PC-3 (cell line): Measurements from ENCODE around the gene GPR119. TPM values are rescaled to one million over a fixed set of nuclear protein-coding genes. Genes with fewer than 3 reads are reported as not detected.
"Not testable (repeated sequence)": the region's sequence is repeated elsewhere in the genome, so short reads cannot be mapped to it uniquely, and the experiment has no call there.

Experiments used
- ATAC-seq: fragments of 200-7000 bp; cut with Tn5 transposase; 2 replicates; pipeline ENCODE4 v1.9.1; 2020; ENCODE audit warnings: mild to moderate bottlenecking, moderate library complexity
- BruUV-seq: library from RNA; stranded (reverse); fragments of 400-500 nt; replicated peaks from 2 replicates; lab custom pipeline; 2021; lab: Mats Ljungman, UMichigan
- CTCF ChIA-PET: fragments of 300-600 bp; sonication (Branson Sonifier 250); formaldehyde crosslinking; loops from one replicate; lab custom pipeline; 2022; ENCODE audit warnings: antibody characterized with exemption; lab: Charles Lee
- POLR2A ChIA-PET: fragments of 300-600 bp; sonication (Branson Sonifier 250); formaldehyde crosslinking; loops from one replicate; lab custom pipeline; 2022; ENCODE audit warnings: antibody characterized with exemption; ENCODE audit not compliant: unreplicated experiment; lab: Charles Lee
- DNase-seq: peaks from one replicate; pipeline ENCODE4 v3.0.0-alpha.2; 2015
- H2AFZ ChIP-seq: fragments of 300-600 bp; sonication (generic); 2 replicates; pipeline ENCODE4 v1.6.0; 2016; ENCODE audit warnings: antibody characterized with exemption, low read length
- H3F3A ChIP-seq: fragments of 300-600 bp; sonication (generic); one replicate; pipeline ENCODE4 v1.6.0; 2017; ENCODE audit warnings: antibody characterized with exemption, low read length, control low read depth, mild to moderate bottlenecking; ENCODE audit not compliant: unreplicated experiment
- H3K27ac ChIP-seq: fragments of 300-600 bp; sonication (generic); 2 replicates; pipeline ENCODE4 v1.5.1; 2016; ENCODE audit warnings: mild to moderate bottlenecking, low read length
- H3K27me3 ChIP-seq: fragments of 300-600 bp; sonication (generic); 2 replicates; pipeline ENCODE4 v1.6.1; 2016; ENCODE audit warnings: low read length, mixed read lengths
- H3K36me3 ChIP-seq: fragments of 300-600 bp; sonication (generic); 2 replicates; pipeline ENCODE4 v1.6.1; 2016; ENCODE audit warnings: low read depth, mixed run types, low read length, mixed read lengths
- H3K4me1 ChIP-seq: fragments of 300-600 bp; sonication (generic); 2 replicates; pipeline ENCODE4 v1.5.1; 2016; ENCODE audit warnings: low read length; ENCODE audit not compliant: insufficient read depth
- H3K4me2 ChIP-seq: fragments of 300-600 bp; sonication (generic); 2 replicates; pipeline ENCODE4 v1.6.0; 2016; ENCODE audit warnings: low read length
- H3K4me3 ChIP-seq: fragments of 300-600 bp; sonication (generic); 2 replicates; pipeline ENCODE4 v1.5.1; 2016; ENCODE audit warnings: mild to moderate bottlenecking, low read length, mixed read lengths
- H3K79me2 ChIP-seq: fragments of 300-600 bp; sonication (generic); 2 replicates; pipeline ENCODE4 v1.6.1; 2017; ENCODE audit warnings: low read length, mixed read lengths
- H3K9ac ChIP-seq: fragments of 300-600 bp; sonication (generic); 2 replicates; pipeline ENCODE4 v1.6.0; 2016; ENCODE audit warnings: mild to moderate bottlenecking, low read length
- H3K9me2 ChIP-seq: fragments of 300-600 bp; sonication (generic); replicated peaks from 2 replicates; pipeline ENCODE4 v1.6.1; 2016; ENCODE audit warnings: mixed run types, low read length, mixed read lengths
- H3K9me3 ChIP-seq: fragments of 300-600 bp; sonication (generic); 2 replicates; pipeline ENCODE4 v1.6.1; 2016; ENCODE audit warnings: low read length, mixed read lengths
- H4K20me1 ChIP-seq: fragments of 300-600 bp; sonication (generic); 2 replicates; pipeline ENCODE4 v1.6.1; 2016; ENCODE audit warnings: low read length, mixed read lengths
- CTCF ChIP-seq: fragments of 300-600 bp; sonication (generic); conservative IDR thresholded peaks from 2 replicates; pipeline ENCODE4 v1.5.1; 2017; ENCODE audit warnings: antibody characterized with exemption, low read depth, mild to moderate bottlenecking, low read length
- EZH2 ChIP-seq: fragments of 300-600 bp; sonication (generic); IDR thresholded peaks from one replicate; pipeline ENCODE4 v1.6.1; 2017; ENCODE audit warnings: antibody characterized with exemption, mild to moderate bottlenecking, low read length; ENCODE audit not compliant: unreplicated experiment
- EZH2phosphoT487 ChIP-seq: fragments of 300-600 bp; sonication (generic); IDR thresholded peaks from 2 replicates; pipeline ENCODE4 v1.6.1; 2018; ENCODE audit warnings: mild to moderate bottlenecking, antibody characterized with exemption, low read length, borderline replicate concordance
- intact Hi-C: fragments of 100-400 bp; cut with micrococcal nuclease; formaldehyde crosslinking; loops from 2 replicates; pipeline ENCODE4 v1.9.0; 2023
- total RNA-seq: library from RNA; depleted of rRNA; stranded (reverse); fragments of >200 nt; gene quantifications from 2 replicates; pipeline ENCODE4 v1.2.3, GENCODE V29; 2014

Gene GPR119
- total RNA-seq, 1 experiment from 2014 or later = not detected

GRCh38 chrX:130376077-130376476 lies 9.4 kb downstream of the GPR119 start:
- H3K4me1 ChIP-seq = no peaks in the 10 kb centered on the region
- no TSS peak for BruUV-seq
- intact Hi-C loops = no loop called here

GRCh38 chrX:130352050-130352449 lies 33.4 kb downstream of the GPR119 start:
- BruUV-seq, H3K9me2 ChIP-seq, H4K20me1 ChIP-seq, H3K27ac ChIP-seq, H3K79me2 ChIP-seq, H3K9ac ChIP-seq, H3K4me1 ChIP-seq, intact Hi-C loops, H2AFZ ChIP-seq, H3K27me3 ChIP-seq, ATAC-seq, DNase-seq, H3F3A ChIP-seq, POLR2A ChIA-PET, H3K4me2 ChIP-seq, H3K9me3 ChIP-seq, H3K36me3 ChIP-seq, CTCF ChIA-PET, H3K4me3 ChIP-seq: not testable (repeated sequence)

More at GRCh38 chrX:130376077-130376476, 9.4 kb downstream of the GPR119 start:
- no peaks in the 10 kb centered on the region for H3K9me3 ChIP-seq
- no peak overlapping the region for H3K4me2 ChIP-seq
- H2AFZ ChIP-seq = no peak overlapping the region
- no peak overlapping the region for H3K27ac ChIP-seq
- no peaks in the 10 kb centered on the region for H4K20me1 ChIP-seq
- no peak for DNase-seq
- H3K79me2 ChIP-seq = no peaks in the 10 kb centered on the region
- H3F3A ChIP-seq = no peaks in the 10 kb centered on the region
- H3K9ac ChIP-seq = no peak overlapping the region
- no peaks in the 10 kb centered on the region for H3K9me2 ChIP-seq
- no peak for ATAC-seq
- ChIA-PET POLR2A (no interaction called here), CTCF (no interaction called here)
- H3K36me3 ChIP-seq = no peaks in the 10 kb centered on the region
- H3K4me3 ChIP-seq = no peak overlapping the region
- TF ChIP-seq EZH2 (no peak), EZH2phosphoT487 (no peak), CTCF (no peak)
- H3K27me3 ChIP-seq = no peaks in the 10 kb centered on the region

- Histone ChIP-seq H3F3A (no peaks in the 10 kb centered on the region), H3K27me3 (no peaks in the 10 kb centered on the region), H3K36me3 (peaks cover 8% of the 10 kb centered on the region), H3K27ac (no peak overlapping the region), H4K20me1 (no peaks in the 10 kb centered on the region), H3K4me2 (no peak overlapping the region), H3K9ac (no peak overlapping the region), H3K79me2 (no peaks in the 10 kb centered on the region), H2AFZ (no peak overlapping the region), H3K9me2 (no peaks in the 10 kb centered on the region), H3K9me3 (no peaks in the 10 kb centered on the region), H3K4me1 (no peaks in the 10 kb centered on the region), H3K4me3 (no peak overlapping the region)
- ChIA-PET POLR2A (no interaction called here), CTCF (no interaction called here)
- intact Hi-C loops = no loop called here
- BruUV-seq = no TSS peak
- TF ChIP-seq EZH2 = no peak
- no peak for TF ChIP-seq EZH2phosphoT487
- TF ChIP-seq CTCF = no peak
- ATAC-seq (no peak), DNase-seq (no peak)
Measured at GRCh38 chrX:130351567-130351966, 33.9 kb downstream of the GPR119 start.
